GM12864 (cell line): ENCODE data around the gene CRYL1.

Experiments used
- DNase-seq: peaks from one replicate; pipeline ENCODE4 v3.0.0-alpha.2; 2011; ENCODE audit warnings: low read depth
- H3K4me3 ChIP-seq: 2 replicates; pipeline ENCODE4 v1.5.1; 2011; ENCODE audit warnings: mild to moderate bottlenecking, low read depth, low read length, control low read depth
- TF ChIP-seq, protein P1 (sequence below): IDR thresholded peaks from 2 replicates; pipeline ENCODE4 v1.5.1; 2011; ENCODE audit warnings: low read depth, mild to moderate bottlenecking, moderate library complexity, low read length, control low read depth, inconsistent platforms; ENCODE audit errors: missing control alignments

Gene CRYL1

DNA sequence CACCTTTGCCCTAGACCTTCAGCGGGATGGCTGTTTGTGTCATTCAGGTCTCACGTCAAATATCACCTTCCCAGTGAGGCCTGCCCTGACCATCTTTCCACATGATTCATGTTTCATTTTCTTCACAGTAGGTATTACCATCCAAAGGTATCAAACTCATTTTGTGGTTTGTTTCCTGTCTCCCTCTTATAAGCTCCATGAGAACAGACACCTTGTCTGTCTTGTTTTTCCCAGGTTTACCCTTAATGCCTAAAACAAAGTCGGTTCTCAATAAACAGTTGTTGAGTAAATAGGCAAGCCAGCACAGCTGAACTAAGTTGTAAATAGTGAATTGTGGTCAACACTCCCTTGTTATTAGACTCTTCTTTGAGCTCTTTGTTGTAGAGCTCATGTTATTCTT is 170.9 kb downstream of the CRYL1 start:
- H3K4me3 ChIP-seq, result no peak overlapping the region
- no peak for DNase-seq
- TF ChIP-seq, protein P1, sequence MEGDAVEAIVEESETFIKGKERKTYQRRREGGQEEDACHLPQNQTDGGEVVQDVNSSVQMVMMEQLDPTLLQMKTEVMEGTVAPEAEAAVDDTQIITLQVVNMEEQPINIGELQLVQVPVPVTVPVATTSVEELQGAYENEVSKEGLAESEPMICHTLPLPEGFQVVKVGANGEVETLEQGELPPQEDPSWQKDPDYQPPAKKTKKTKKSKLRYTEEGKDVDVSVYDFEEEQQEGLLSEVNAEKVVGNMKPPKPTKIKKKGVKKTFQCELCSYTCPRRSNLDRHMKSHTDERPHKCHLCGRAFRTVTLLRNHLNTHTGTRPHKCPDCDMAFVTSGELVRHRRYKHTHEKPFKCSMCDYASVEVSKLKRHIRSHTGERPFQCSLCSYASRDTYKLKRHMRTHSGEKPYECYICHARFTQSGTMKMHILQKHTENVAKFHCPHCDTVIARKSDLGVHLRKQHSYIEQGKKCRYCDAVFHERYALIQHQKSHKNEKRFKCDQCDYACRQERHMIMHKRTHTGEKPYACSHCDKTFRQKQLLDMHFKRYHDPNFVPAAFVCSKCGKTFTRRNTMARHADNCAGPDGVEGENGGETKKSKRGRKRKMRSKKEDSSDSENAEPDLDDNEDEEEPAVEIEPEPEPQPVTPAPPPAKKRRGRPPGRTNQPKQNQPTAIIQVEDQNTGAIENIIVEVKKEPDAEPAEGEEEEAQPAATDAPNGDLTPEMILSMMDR, result no peak

DNA sequence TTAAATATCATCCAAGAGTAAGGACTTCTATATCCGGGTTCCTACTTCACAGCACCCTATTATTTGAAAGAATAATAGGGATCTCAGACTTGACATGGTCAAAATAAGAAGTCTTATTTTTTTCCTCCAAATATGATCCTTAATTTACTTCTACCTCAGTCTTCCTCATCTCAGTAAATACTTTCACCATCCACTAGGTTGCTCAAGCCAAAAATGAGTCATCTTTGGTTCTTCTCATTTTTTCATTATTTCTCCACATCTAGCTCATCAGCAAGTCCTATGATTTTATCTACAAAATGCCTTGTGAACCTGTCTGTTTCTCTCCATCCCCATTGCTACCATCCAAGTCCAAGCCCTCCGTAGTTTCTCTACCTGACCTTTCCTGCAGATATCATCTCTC is 171.7 kb downstream of the CRYL1 start:
- H3K4me3 ChIP-seq, result no peak overlapping the region
- no peak for DNase-seq
- TF ChIP-seq, protein P1, result no peak
